AG09319 (cell line): Measurements from ENCODE around the gene KAT2B.

Source experiments
- DNase-seq: peaks from one replicate; pipeline ENCODE4 v3.0.0-alpha.2; 2010; ENCODE audit warnings: low read depth; ENCODE audit errors: extremely low read depth
- TF ChIP-seq, protein P1 (sequence below): IDR thresholded peaks from 2 replicates; pipeline ENCODE4 v1.5.1; 2011; ENCODE audit warnings: low read depth, mild to moderate bottlenecking, inconsistent platforms, low read length, moderate library complexity

KAT2B gene

DNA sequence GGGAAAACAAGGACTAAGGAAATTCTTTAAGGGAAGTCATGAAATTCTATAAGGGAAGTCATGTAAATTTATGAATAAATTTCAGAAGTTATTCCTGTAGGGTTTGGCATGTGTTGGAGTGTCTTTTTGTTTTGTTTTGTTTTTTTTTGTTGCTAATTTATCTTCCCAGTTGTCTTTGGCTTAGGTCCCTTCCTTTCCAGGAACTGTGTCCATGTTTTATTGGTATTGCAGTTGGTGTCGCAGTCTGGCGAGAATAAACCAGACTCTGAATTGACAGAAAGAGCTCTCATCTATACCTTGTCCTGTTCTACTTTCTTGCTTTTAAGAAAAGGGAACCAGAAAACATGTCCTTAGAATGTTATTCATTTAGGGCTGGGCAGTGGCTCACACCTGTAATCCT, 88.1 kb downstream of the KAT2B start:
- DNase-seq, result no peak
- TF ChIP-seq, protein P1, sequence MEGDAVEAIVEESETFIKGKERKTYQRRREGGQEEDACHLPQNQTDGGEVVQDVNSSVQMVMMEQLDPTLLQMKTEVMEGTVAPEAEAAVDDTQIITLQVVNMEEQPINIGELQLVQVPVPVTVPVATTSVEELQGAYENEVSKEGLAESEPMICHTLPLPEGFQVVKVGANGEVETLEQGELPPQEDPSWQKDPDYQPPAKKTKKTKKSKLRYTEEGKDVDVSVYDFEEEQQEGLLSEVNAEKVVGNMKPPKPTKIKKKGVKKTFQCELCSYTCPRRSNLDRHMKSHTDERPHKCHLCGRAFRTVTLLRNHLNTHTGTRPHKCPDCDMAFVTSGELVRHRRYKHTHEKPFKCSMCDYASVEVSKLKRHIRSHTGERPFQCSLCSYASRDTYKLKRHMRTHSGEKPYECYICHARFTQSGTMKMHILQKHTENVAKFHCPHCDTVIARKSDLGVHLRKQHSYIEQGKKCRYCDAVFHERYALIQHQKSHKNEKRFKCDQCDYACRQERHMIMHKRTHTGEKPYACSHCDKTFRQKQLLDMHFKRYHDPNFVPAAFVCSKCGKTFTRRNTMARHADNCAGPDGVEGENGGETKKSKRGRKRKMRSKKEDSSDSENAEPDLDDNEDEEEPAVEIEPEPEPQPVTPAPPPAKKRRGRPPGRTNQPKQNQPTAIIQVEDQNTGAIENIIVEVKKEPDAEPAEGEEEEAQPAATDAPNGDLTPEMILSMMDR, result no peak

DNA sequence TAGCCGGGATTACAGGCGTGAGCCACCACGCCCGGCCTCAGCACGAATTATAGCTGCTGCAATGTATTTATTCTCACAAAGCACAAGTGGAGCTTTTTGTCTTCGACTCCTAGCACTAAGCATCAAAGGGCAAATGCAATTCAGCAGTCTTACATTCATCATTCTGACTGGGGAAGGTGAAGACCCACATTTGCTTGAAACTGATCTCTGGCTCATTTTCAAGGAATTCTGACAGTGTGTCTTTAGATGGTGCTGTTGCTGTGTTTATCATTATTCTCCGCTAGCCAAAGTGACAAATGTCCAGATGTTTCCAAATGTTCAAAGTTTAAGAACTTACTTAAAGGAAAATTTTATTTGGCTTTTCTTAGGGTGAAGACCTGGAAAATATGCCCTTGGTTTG, 89.9 kb downstream of the KAT2B start:
- TF ChIP-seq, protein P1, result no peak
- DNase-seq, result no peak

DNA sequence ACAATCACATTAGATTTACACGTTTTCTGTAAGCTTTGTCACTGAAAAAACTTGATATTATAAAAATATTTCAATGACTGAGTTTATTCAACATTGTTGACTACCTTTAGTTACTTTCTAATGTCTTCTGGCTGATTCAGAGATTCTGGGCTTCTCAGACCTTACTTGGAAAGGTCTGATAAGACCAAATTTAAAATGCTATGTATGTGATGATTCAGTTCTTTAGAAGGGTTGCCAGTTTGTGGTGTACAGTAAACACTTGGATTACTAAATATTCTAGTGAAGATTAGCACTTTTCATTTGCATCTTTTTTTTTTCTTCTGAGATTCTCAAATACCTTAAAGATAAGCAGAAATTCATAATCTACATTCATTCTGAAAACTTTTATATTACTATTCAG, 96.0 kb downstream of the KAT2B start:
- TF ChIP-seq, protein P1, result no peak

DNA sequence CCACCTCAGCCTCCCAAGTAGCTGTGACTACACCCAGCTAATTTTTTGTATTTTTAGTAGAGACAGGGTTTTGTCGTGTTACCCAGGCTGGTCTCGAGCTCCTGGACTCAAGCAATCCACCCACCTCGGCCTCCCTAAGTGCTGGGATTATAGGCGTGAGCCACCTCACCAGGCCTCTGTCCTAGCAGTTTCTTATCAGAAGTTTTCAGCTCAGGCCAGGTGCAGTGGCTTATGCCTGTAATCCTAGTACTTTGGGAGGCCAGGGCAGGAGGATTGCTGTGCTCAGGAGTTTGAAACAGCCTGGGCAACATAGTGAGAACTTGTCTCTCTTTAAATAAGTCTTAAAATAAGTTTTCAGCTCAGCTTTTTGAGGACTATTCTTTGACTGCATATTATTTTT, 97.4 kb downstream of the KAT2B start:
- TF ChIP-seq, protein P1, result no peak
- DNase-seq, result no peak

More for the DNA sequence above, 96.0 kb downstream of the KAT2B start:
- no peak for DNase-seq

DNA sequence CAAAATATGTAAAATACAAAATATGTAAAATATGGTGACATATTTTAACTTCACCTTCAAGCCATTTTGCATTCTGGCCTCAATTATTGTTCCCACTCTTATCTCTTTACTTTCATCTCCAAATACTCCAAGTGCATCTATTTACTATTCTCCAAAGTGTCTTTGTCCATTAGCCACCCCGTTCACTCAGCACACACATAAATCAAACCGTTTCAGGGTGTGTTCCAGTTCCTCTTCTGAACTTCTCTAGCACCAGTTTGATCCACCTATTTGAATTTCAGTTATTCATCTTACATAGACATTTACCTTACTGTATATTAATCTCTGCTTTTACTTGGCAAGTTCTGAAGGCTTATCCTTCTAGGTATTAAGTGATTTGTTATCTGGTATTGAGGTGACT, 100.6 kb downstream of the KAT2B start:
- TF ChIP-seq, protein P1, result no peak
- DNase-seq, result no peak

DNA sequence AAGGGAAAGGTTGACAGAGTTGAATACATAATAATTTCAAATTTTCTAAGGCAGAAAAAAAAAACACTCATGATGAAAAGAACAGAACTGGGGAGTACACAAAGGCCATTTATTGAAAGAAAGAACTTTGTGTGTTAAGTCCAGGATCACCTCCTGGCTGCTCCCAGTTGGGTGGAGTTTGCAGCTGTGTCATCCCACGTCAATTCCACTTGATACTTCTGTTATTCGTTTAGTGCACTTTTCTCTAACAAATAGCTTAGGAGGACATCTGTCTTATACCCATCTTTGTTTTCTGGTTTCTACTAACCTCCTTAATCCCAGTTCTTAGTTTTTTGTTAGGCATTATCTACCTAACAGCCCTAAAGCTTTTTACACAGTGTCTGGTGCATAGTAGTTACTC, 101.1 kb downstream of the KAT2B start:
- no peak for DNase-seq
- TF ChIP-seq, protein P1, result no peak

DNA sequence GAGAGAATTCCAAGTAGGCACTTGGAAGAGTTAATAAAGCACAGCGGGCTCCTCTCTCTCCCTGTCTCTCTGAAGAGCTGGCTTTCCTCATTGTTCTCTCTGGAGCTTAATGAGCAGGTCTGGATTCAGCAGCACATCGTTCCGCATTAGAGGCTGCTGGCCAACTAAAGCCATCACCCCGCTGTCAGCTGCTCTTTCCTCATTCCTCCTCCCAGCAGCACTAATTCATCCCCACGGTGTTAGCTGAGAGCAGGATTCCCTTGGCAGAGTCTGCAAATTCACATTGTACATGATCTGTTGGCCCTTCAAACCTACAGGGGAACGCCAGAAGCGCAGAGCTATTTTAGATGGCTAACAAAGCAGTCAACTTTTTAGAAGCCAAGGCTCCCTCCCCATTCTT, 101.6 kb downstream of the KAT2B start:
- DNase-seq, result no peak
- TF ChIP-seq, protein P1, result no peak
